Measurements from ENCODE around the gene FGD5. TPM values are rescaled to one million over a fixed set of nuclear protein-coding genes. Genes with fewer than 3 reads are reported as not detected.
A peak's percentile ranks its signal among the peaks of the same experiment; 100 is the strongest.

FGD5 gene
- total and polyA plus RNA-seq, 4 donors, result 12.0 to 21.9 (median 13.2) TPM

- no peaks in the 10 kb centered on the region for H3K9me3 ChIP-seq (ENCODE audit: control insufficient read depth, insufficient read depth, low read length)
- H3K36me3 ChIP-seq (ENCODE audit: control insufficient read depth, insufficient read depth, low read length), result no peaks in the 10 kb centered on the region
- H3K27ac ChIP-seq (ENCODE audit: low read depth, low read length), result no peak overlapping the region
- no peak overlapping the region for H3K4me3 ChIP-seq (ENCODE audit: low read depth, low read length)
- H3K4me1 ChIP-seq (ENCODE audit: control insufficient read depth, insufficient read depth, low read length), result peaks cover 30% of the 10 kb centered on the region
- peaks cover 10% of the 10 kb centered on the region for H3K27me3 ChIP-seq (ENCODE audit: control insufficient read depth, insufficient read depth, low read length)
- WGBS (ENCODE audit: insufficient coverage), result 23% methylated on average over 4 of the region's 7 CpGs
- peak in 3 of 6 donors; percentile 31 to 75 (median 69) for DNase-seq (ENCODE audit: low read depth in 4 of 6, low spot score in 6 of 6)
Measured at GRCh38 chr3:14846226-14846880, 27.6 kb downstream of the FGD5 start.

GRCh38 chr3:14847613-14848541 is 29.1 kb downstream of the FGD5 start:
- Histone ChIP-seq H3K9me3 (ENCODE audit: control insufficient read depth, insufficient read depth, low read length) (no peaks in the 10 kb centered on the region), H3K27me3 (ENCODE audit: control insufficient read depth, insufficient read depth, low read length) (peaks cover 10% of the 10 kb centered on the region), H3K36me3 (ENCODE audit: control insufficient read depth, insufficient read depth, low read length) (no peaks in the 10 kb centered on the region), H3K4me1 (ENCODE audit: control insufficient read depth, insufficient read depth, low read length) (peaks cover 26% of the 10 kb centered on the region), H3K4me3 (ENCODE audit: low read depth, low read length) (no peak overlapping the region), H3K27ac (ENCODE audit: low read depth, low read length) (no peak overlapping the region)
- DNase-seq (ENCODE audit: low read depth in 4 of 6, low spot score in 6 of 6), result no peak
- WGBS (ENCODE audit: insufficient coverage), result 37% methylated on average over 9 of the region's 15 CpGs

GRCh38 chr3:14848906-14849305 is 30.1 kb downstream of the FGD5 start:
- Histone ChIP-seq H3K27ac (ENCODE audit: low read depth, low read length) (no peak overlapping the region), H3K4me1 (ENCODE audit: control insufficient read depth, insufficient read depth, low read length) (peaks cover 26% of the 10 kb centered on the region), H3K36me3 (ENCODE audit: control insufficient read depth, insufficient read depth, low read length) (no peaks in the 10 kb centered on the region), H3K9me3 (ENCODE audit: control insufficient read depth, insufficient read depth, low read length) (no peaks in the 10 kb centered on the region), H3K4me3 (ENCODE audit: low read depth, low read length) (no peak overlapping the region), H3K27me3 (ENCODE audit: control insufficient read depth, insufficient read depth, low read length) (peaks cover 10% of the 10 kb centered on the region)
- 84% methylated on average over 8 of the region's 8 CpGs for WGBS (ENCODE audit: insufficient coverage)
- DNase-seq (ENCODE audit: low read depth in 4 of 6, low spot score in 6 of 6), result no peak

DNA sequence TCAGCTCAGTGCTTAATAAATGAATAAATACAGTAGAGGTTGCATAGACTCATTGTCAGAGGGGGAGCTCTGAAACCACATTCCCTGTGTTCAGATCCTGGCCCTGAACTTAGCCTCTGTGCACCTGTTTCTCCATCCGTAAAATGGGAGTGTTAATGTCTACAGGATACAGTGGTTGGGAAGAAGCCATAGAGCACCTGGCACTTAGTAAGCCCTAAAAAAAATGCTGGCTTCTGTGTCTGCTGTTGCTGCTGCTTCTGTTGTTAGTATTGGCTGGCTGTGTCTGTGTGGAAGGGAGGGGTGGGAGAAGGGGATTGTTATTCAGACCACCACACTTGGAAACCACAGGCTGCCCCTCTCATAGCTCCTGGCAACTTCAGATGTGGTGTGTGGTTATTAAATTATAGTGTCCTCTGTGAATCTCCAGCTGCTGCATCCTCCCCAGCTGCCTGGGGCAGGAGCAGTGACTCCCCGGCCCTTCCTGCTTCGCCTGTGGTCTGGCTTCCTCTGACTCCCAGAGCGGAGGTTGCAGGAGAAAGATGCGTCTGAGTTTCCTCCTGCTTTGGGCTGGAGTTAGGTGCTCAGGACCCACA is 31.0 kb downstream of the FGD5 start:
- WGBS (ENCODE audit: insufficient coverage), result 68% methylated on average over 5 of the region's 5 CpGs
- no peaks in the 10 kb centered on the region for H3K9me3 ChIP-seq (ENCODE audit: control insufficient read depth, insufficient read depth, low read length)
- peaks cover 7% of the 10 kb centered on the region for H3K27me3 ChIP-seq (ENCODE audit: control insufficient read depth, insufficient read depth, low read length)
- DNase-seq (ENCODE audit: low read depth in 4 of 6, low spot score in 6 of 6), result peak in 1 of 6 donors; percentile 16
- no peak overlapping the region for H3K27ac ChIP-seq (ENCODE audit: low read depth, low read length)
- no peaks in the 10 kb centered on the region for H3K36me3 ChIP-seq (ENCODE audit: control insufficient read depth, insufficient read depth, low read length)
- peaks cover 26% of the 10 kb centered on the region for H3K4me1 ChIP-seq (ENCODE audit: control insufficient read depth, insufficient read depth, low read length)
- no peak overlapping the region for H3K4me3 ChIP-seq (ENCODE audit: low read depth, low read length)

GRCh38 chr3:14852058-14852594 is 33.4 kb downstream of the FGD5 start:
- Histone ChIP-seq H3K9me3 (ENCODE audit: control insufficient read depth, insufficient read depth, low read length) (no peaks in the 10 kb centered on the region), H3K36me3 (ENCODE audit: control insufficient read depth, insufficient read depth, low read length) (no peaks in the 10 kb centered on the region), H3K4me1 (ENCODE audit: control insufficient read depth, insufficient read depth, low read length) (peaks cover 19% of the 10 kb centered on the region), H3K27me3 (ENCODE audit: control insufficient read depth, insufficient read depth, low read length) (peaks cover 3% of the 10 kb centered on the region), H3K4me3 (ENCODE audit: low read depth, low read length) (no peak overlapping the region), H3K27ac (ENCODE audit: low read depth, low read length) (no peak overlapping the region)
- WGBS (ENCODE audit: insufficient coverage), result 100% methylated on average over 2 of the region's 5 CpGs
- DNase-seq (ENCODE audit: low read depth in 4 of 6, low spot score in 6 of 6), result no peak

DNA sequence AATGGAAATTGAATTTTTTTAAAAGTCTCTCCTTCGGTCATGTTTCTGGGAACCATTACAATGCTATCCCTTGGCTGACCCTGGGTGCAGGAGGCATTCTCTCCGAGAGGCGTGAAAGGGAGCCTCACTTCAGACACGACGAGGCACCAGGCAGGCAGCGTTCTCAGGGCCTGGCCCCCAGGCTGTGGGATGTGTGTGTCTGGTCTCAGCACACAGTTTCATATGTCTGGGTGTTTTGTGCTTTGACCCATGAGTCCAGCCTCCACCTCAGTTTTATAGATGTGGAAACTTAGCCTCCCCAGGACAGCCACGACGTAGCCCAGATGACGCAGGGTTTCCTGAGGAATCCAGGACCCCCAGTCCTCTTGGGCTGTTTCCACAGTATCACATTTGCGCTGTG is 34.0 kb downstream of the FGD5 start:
- Histone ChIP-seq H3K27ac (ENCODE audit: low read depth, low read length) (no peak overlapping the region), H3K9me3 (ENCODE audit: control insufficient read depth, insufficient read depth, low read length) (no peaks in the 10 kb centered on the region), H3K36me3 (ENCODE audit: control insufficient read depth, insufficient read depth, low read length) (no peaks in the 10 kb centered on the region), H3K4me1 (ENCODE audit: control insufficient read depth, insufficient read depth, low read length) (peaks cover 16% of the 10 kb centered on the region), H3K4me3 (ENCODE audit: low read depth, low read length) (no peak overlapping the region), H3K27me3 (ENCODE audit: control insufficient read depth, insufficient read depth, low read length) (peaks cover 2% of the 10 kb centered on the region)
- DNase-seq (ENCODE audit: low read depth in 4 of 6, low spot score in 6 of 6), result no peak
- WGBS (ENCODE audit: insufficient coverage), result 72% methylated on average over 7 of the region's 10 CpGs

GRCh38 chr3:14853271-14853951 is 34.6 kb downstream of the FGD5 start:
- H3K4me1 ChIP-seq (ENCODE audit: control insufficient read depth, insufficient read depth, low read length), result peaks cover 10% of the 10 kb centered on the region
- H3K4me3 ChIP-seq (ENCODE audit: low read depth, low read length), result no peak overlapping the region
- no peaks in the 10 kb centered on the region for H3K27me3 ChIP-seq (ENCODE audit: control insufficient read depth, insufficient read depth, low read length)
- H3K9me3 ChIP-seq (ENCODE audit: control insufficient read depth, insufficient read depth, low read length), result no peaks in the 10 kb centered on the region
- H3K27ac ChIP-seq (ENCODE audit: low read depth, low read length), result peak overlapping the region; percentile 18
- 48% methylated on average over 7 of the region's 15 CpGs for WGBS (ENCODE audit: insufficient coverage)
- H3K36me3 ChIP-seq (ENCODE audit: control insufficient read depth, insufficient read depth, low read length), result no peaks in the 10 kb centered on the region
- DNase-seq (ENCODE audit: low read depth in 4 of 6, low spot score in 6 of 6), result no peak

DNA sequence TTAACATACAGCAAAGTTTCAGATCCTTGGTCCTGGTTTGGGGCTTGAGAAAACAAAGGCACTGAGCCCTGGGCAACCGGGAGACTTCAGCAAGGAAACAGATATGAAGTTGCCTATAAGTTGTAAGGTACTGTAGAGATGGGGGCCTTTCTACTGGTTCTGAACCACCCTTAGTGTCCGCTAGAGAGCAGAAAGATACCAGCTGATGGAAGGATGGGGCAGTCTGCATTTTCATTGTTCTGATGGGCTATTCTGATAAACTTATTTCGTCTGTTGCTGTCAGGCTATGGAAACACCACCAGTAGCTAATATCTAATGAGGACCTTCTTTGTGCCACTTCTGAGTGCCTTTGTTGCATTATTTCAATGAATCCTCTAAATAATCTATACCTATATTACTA is 38.7 kb downstream of the FGD5 start:
- Histone ChIP-seq H3K4me1 (ENCODE audit: control insufficient read depth, insufficient read depth, low read length) (peaks cover 12% of the 10 kb centered on the region), H3K27ac (ENCODE audit: low read depth, low read length) (no peak overlapping the region), H3K27me3 (ENCODE audit: control insufficient read depth, insufficient read depth, low read length) (no peaks in the 10 kb centered on the region), H3K9me3 (ENCODE audit: control insufficient read depth, insufficient read depth, low read length) (no peaks in the 10 kb centered on the region), H3K36me3 (ENCODE audit: control insufficient read depth, insufficient read depth, low read length) (no peaks in the 10 kb centered on the region), H3K4me3 (ENCODE audit: low read depth, low read length) (no peak overlapping the region)
- WGBS (ENCODE audit: insufficient coverage), result 76% methylated on average over 2 of the region's 3 CpGs
- no peak for DNase-seq (ENCODE audit: low read depth in 4 of 6, low spot score in 6 of 6)

- Histone ChIP-seq H3K27ac (ENCODE audit: low read depth, low read length) (no peak overlapping the region), H3K9me3 (ENCODE audit: control insufficient read depth, insufficient read depth, low read length) (no peaks in the 10 kb centered on the region), H3K27me3 (ENCODE audit: control insufficient read depth, insufficient read depth, low read length) (no peaks in the 10 kb centered on the region), H3K4me3 (ENCODE audit: low read depth, low read length) (no peak overlapping the region), H3K36me3 (ENCODE audit: control insufficient read depth, insufficient read depth, low read length) (no peaks in the 10 kb centered on the region), H3K4me1 (ENCODE audit: control insufficient read depth, insufficient read depth, low read length) (peaks cover 18% of the 10 kb centered on the region)
- no peak for DNase-seq (ENCODE audit: low read depth in 4 of 6, low spot score in 6 of 6)
- whole genome bisulfite sequencing (ENCODE audit: insufficient coverage), result 100% methylated on average over 1 of the region's 1 CpG
Measured at GRCh38 chr3:14858105-14858504, 39.3 kb downstream of the FGD5 start.

Data from spinal cord (tissue), 10 donors.